Activated CD4-positive, alpha-beta T cell treated with anti-CD3 and anti-CD28 coated beads, Interleukin-2, Interleukin-6, amounts not matched to agents 100 ng/mL and 50 ng/mL, durations not matched to agents 16 hours and 8 hours (primary cell): Measurements from ENCODE around the gene ATRN.

Experiments used
- DNase-seq: peaks from one replicate; pipeline ENCODE4 v3.0.0-alpha.2; 2020

ATRN gene

DNA sequence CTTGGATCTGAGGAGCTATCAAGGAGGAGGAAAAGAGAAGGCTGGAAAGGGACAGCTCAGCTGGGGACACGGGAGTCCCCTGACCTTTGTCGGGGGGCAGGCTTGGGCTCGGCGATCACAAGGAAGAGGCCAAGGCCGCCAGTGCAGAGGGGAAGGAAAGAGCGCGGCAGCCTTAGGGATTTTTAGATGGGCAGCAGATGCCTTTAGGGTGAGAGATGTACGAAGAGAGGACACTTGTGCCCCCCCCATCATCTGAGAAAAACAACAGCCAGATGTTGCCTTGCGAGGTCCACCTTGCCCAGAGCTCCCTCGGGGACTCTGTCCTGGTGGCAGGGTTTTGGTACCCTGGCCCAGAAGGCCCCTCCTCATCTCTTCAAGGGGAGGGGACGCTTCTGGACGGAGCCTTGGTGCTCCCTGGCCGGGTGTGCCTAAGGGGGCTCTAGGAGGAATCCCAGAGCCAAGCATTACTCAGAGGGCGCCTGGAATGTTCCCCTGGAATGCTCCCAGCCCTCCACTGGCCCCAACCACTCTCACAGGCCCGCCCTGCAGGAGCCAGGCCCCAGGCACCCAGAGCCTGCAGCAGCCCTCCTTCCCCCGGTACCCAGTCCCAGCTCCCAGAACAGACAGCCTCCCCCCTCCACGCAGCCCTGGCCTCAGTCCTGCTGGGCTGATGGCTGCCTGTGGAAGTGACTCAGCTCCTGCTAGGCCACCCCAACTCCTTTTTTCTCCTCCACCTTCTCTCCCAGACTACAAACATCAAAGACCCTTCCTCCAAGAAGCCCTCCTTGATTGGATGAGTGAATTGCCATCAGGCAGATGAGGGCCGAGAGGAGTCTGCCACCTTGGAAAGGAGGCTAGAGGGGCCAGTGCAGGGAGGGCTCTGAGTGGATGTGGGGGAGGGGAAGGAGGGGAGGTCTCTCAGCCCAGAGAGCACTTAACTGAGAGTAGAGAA, 209.2 kb downstream of the ATRN start:
- no peak for DNase-seq

DNA sequence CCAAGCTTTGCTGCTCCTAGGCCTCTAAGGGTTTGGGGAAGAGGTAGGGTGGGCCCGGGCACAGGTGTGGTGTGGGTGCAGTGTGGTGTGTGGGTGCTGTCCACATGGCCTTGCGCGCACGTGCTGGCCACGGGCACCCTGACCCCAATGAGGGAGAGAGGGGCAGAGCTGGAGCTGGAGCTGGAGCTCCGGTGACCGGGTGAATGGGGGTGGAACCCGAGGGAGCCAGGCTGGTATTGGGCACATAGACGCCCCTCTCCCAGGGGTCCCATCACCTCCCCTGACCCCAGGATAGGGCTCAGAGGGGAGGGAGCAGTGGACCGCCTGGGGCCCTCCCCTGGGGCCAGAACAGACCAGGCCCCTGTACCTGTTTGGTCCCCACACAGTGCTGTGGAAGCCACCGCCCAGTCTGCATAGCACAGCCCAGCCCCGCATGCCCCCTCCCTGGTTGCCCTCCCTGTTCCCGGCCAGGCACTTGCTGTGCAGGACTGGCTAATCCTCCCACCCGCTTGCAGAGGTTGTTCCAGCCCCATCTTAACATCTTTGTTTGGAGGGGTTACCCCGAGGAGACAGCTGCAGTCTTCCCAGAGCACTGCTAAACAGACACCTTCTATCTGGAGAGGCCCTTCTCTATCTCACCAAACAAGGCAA, 210.0 kb downstream of the ATRN start:
- DNase-seq: no peak

DNA sequence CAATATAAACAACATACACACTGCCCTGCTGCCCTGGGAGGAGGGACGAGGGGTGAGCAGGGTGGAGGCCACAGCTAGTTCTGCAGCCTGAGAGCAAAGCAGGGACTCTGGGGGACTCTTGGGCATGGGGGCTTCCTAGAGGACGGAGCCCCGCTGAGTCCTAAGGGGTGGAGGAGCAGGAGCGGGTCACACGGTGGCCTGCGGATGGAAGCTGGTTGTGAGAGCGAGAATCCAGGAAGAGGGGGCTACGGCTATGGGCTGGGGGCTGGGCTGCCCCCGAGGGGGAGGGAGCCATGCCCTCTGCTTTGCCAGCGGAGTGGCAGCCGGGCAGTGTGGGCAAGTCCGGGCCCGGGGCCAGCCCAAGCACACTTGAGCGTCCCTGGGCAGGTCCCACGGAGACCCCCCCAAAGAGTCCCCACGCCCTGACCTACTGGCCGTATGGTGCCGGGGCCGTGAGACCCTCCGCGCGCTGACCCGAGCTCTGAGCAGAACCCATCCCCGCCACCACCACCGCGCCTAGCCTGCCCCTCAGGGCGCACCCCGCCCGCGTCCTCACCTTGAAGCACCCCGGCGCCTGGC, 210.6 kb downstream of the ATRN start:
- DNase-seq: no peak

DNA sequence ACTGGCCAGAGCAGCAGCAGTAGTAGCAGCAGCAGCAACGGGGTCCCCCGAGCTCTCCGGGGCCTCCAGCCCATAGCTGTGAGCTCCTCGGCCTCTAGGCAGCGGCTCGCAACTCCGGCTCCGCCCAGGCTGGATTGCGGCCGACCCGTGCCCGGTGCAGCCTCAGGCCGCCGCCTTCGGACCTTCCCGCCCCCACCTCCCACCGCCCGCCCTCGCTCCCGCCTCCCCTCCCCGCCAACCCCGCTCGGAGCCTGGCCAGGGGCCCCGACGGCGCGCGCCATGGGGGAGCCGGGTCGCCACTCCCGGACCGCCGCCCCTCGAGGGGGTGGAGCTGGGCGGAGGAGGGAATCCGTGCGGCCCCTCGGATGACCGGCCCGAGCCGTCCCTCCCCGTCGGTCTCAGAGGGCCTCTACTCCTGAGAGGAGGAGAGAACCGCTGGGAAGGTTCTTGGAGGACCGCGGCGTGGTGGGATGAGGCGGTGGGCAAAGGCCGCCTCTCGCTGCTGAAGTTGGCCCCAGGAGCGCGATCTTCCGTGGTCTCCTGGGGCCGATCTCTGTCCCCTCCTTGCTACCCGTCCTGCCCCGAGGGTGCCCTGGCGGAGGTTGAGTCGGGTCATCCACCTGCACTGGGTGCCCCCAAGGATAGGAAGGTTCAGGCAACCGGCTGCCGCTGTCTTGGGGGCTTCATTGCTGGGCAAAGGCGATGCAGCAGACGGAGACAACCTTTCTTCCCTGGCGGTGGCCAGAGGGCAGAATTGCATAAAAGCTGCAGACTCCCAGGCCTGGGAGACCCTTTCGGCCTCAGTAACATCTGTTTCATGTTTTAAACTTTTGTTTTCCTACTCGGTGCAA, 211.3 kb downstream of the ATRN start, which contains the start of gene ADAM33:
Gene ADAM33, minus strand, starts transcription at position 80 of the 851 bp plus-strand sequence. Its CDS starts 6 bp downstream, at position 74.
- no peak for DNase-seq

DNA sequence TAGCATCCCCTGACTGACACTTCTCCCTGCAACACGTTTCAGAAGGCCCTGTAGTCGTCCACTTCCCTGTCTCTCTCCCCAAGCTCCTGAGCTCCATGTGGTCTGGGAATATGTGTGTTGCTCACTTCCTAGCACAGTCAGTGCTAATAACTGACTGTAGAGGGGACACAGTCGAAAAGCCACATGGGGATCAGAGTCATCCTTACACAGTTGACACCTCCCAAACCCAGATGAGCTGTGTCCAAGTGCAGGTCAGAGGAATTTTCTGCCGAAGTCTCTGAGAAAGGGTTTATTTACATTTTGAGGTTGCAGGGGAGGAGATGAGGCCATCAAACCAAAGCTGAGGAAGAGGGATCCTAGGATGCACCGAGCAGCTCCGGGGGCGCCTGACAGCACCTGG, 214.5 kb downstream of the ATRN start:
- DNase-seq: no peak

DNA sequence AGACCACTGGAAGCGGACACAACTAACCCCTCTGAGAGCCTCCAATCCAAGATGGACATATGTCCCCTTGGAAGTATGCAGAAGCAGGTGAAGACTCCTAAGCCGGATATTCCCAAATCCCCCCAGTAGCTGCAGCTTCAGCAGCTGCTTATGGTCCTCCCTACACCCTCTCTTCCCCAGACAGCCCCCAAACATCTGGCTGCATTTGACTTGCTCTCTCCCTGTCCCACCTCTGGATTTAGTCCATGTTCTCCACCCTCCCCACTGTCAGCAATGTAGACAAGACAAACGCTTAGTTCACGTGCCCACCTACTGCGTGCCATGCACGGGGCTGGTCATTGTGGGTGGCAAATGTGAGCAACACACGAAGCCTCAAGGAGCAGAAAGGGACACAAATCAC, 215.6 kb downstream of the ATRN start:
- no peak for DNase-seq

DNA sequence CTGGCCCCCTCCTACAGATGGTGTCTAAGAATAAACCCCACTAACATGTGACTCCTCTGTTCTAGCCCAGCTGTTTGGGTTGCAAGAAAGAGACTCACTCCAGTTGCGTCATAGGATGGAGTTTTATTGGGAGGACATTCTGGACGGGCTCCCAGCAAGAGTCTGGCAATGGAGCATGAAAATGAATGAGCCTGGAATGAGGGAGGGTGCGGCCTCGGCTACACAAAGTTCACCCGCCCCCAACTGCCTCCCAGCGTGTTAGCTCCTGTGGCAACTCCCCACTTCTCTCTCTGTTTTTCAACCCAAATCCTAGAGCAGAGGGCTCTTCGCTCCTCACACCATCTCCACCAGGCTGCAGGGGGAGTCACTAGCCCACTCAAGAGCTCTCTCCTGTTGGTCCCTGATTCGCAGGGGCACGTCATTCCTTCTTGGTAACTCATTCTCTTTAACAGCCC, 216.1 kb downstream of the ATRN start:
- DNase-seq: no peak

DNA sequence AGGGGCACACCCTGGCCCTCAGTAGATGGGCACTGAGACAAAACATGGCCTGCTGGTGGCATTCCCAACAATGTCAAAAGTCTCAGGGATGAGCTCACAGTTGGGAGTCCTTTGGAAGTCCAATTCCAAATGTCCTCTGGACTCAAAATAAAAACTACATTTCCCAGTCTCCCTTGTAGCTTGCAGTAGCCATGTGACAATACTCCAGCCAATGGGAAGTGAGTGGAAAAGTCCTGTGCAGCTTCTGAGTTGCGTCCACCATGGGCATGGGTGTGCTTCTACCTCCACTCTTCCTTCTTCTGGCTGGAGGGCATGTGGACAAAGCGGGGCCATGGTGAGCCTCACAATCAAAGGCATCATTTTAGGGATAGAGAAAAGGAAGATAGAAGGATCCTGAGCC, 216.8 kb downstream of the ATRN start:
- DNase-seq: no peak

DNA sequence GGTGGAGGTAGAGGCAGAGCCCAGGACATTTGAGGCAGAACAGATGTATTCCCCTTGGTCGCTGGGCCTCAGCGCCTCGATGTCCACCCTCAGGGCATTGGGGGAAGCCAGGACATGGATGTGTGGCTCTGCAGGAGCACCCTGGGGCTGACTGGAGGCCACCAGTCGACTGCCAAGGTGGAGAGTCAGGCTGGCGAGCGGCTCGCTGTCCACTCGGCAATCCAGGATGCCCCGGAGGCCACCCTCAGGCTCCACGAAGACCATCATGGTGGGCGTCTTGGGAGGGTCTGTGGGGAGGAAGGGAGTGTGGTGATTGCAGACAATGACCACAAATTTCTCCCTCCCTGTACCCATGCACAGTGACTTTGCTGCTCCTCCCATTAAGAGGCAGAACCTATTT, 219.2 kb downstream of the ATRN start:
- no peak for DNase-seq

DNA sequence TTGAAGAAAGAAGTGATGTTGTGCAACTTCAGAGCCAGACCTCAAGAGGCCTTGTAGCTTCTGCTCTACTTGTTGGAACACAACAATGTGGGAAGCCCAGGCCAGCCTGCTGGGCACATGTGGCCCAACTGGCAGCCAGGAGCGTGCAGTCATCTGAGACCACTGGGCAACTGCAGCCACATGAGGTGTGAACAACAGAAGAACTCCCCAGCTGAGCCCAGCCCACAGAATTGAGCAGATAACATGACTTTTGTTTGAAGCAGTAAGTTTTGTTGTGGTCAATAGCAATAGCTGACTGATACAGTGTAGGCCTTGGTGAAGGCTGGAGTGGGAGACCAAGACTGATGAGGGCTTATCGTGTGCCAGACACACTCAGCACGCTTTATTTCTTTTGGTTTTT, 219.6 kb downstream of the ATRN start:
- DNase-seq: no peak

DNA sequence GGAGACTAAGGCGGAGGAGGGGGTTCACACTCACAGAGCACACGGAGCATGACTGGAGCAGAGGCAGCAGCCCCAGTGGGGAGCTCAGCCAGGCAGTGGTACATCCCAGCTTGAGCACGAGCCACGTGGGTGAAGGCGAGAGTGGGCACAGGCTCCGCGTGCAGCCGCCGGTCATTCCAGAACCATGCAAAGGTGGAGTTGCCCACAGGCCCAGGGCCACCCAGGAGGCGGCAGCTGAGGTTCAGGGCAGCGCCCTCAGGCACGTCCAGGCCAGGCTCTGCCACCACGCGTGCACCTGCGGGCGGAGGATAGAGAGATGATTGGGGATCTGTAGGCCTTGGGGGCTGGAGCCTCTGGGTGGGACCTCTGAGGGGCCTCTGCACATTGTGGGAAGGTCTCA, 220.5 kb downstream of the ATRN start:
- DNase-seq: no peak

DNA sequence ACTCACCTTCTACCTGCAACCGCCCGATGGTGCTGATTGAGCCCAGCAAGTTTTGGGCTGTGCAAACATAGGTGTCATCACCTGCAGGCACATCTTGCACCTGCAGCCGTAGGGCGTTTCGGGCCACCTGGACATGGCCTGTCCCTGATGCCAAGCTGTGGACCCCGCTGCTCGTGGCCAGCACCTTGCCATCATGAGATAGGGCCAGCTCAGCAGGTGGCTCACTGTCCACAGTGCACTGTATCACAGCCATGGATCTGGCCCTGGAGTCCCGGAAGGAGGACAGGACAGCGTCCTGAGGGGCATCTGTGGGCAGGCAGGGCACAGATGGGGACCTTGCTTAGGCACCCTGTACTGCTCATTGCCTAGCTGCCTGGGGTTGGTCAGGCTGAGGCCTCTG, 221.1 kb downstream of the ATRN start:
- DNase-seq: no peak

DNA sequence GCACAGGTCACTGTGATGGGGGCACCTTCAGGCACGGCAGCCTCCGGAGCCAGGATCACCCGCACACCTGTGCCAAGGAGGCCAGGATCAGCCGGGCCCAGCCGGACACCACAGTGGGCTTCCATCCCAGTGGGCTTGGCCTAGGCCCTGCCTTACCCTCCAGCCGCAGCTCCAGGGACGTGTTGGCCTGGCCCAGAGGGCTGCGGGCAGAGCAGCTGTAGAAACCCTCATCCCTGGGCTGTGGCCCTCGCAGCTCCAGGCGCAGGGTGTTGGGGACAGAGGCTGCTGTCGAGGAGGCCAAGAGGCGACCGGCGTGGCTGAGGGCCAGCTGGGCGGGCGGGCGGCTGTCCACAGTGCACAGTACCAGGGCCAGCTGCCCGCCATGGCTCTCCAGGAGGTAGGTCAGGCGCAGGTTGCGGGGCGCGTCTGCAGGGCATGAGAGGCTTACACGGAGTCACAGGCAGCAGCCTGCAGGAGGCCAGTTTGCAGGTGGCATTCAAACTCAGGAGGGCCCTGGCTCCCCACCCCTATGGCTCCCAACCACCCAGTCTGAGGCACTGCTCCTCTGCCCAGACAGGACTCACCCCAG, 222.0 kb downstream of the ATRN start:
- no peak for DNase-seq

DNA sequence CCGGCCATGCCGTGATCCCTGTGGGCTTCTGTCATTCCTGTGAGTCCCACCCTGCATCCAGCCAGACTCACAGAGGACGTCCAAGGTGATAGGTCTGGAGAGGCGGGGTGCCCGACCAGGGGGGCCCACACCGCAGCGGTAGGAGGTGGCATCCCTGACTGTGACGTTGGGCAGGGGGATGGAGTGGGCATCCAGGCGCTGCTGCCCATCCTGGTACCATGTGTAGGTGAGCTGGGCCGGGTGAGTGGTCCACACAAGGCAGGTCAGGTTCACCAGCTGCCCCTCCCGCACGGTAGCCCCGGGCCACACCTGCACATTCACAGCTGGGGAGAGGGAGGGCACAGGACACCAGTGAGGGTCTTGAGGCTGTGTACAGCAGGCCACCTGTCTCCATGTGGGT, 222.6 kb downstream of the ATRN start:
- DNase-seq: no peak

DNA sequence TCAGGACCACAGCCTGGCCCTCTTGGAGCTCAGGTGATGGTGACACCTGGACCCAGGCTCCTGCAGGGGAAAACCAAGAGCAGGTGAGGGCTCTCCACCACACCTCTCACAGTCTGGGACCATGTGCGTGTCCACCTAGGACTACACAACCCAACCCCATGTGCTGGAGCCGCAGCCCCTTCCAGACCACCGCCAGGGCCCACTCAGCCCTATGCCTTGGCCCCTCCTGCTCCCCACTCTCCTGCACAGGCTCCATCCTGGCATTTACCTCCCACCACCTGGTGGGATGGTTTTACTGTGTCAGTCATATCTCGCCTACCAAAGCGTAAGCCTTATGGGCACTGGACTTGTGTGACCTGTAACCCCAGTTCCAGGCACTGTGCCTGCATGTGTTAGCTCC, 224.0 kb downstream of the ATRN start:
- no peak for DNase-seq

DNA sequence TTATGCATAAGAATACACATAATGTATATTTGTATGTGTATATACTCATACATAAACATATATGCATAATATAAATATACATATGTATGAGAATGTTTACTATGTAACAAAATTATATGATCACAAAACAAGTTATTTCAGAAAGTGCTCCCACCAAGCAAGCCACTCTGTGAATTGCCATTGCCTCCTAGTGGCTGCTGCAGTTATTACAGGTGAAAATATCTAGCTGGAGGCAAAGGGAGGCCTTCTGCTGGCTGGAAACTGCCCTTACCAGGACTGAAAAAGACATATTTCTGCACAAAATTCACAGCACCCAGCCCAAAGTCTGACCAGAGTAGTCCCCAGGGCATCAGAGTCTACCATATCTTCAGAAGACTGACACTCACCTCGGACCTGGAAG, 225.4 kb downstream of the ATRN start:
- DNase-seq: peak; percentile 27

DNA sequence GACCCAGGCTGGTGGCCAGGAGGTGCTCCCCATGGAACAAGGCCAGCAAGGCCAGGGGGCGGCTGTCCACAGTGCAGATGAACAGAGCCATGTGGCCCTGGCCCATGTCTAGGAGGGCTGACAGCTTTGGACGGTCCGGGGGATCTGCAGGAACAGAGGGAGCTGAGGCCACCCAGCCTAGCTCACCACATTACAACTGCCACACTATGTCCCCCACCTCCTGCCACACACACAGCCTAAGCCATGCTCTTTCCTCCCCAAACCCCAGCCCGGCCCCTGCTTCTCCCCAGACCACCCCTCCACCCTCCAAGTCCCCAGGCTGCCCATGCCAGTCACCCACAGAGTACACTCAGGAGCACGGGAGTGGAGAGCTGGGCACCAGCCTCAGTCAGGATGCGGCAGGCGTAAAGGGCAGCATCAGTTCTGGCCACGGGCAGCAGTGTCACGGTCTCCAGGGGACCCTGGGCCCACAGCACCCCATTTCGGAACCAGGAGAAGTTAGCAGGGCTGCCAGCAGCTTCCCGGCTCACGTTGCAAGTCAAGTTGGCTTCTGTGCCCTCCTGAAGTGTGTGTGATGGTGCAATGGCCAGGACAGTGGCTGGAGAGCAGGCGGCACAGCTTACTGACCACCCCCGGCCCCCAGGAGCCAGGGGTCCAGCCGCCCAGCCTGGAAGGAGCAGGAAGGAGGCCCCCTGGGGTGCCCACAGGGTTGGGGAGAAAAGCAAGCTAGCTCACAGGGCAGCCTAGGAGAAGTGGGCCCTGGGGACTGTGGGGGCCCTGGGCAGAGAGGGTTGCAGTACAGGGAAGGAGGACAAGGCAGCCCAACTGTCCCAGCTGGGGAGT, 226.1 kb downstream of the ATRN start:
- no peak for DNase-seq

DNA sequence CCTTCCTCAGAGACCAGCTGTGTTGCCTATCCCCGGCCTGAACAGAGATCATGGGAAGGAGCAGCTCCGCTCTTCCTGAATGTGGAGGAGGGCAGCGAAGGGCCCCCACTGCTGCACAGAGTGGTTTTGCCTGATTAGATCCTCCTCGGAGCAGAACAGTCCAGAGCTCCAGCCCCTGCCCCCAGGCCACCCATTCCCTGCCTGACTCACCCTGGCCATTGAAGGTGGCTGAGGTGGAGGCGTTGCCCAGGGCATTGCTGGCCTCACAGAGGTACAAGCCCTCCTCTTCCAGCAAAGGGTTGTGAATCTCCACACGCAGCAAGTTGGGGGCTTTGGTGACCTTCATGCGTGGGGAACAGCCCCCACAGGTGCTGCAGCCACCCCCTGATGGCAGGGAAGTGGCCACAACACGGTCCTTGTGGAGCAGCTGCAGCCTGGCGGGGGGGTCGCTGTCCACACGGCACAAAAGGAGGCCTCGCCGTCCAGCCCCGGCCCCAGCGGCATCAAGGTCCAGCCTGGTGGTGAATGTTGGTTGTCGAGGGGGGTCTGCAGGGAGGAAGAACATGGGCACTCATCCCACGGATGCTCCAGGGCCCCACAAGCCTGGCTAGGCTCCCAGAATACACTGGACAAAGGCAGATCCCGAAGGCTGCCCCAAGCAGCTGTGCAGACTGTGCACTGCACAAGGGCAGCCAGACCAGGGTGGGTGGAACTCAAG, 226.9 kb downstream of the ATRN start:
- no peak for DNase-seq

DNA sequence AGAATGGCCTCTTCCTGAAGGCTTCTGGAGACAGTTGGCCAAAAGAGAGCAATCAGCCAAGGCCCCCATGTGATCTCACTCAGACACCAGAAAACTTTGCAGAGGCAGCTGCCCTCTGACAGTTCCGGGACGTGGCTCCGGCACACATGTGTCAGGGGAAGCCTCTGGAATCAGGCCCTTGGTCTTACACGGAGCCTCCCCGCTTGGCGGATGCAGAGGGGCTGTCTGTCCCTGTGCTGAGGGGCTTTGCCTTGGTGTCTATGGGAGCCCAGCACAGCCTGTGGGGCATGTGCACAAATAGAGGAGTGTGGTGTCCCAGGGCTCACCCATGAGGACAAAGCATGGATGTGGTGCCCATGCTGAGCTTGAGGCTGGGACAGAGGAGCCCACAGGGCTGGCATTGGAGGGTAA, 227.8 kb downstream of the ATRN start:
- no peak for DNase-seq

DNA sequence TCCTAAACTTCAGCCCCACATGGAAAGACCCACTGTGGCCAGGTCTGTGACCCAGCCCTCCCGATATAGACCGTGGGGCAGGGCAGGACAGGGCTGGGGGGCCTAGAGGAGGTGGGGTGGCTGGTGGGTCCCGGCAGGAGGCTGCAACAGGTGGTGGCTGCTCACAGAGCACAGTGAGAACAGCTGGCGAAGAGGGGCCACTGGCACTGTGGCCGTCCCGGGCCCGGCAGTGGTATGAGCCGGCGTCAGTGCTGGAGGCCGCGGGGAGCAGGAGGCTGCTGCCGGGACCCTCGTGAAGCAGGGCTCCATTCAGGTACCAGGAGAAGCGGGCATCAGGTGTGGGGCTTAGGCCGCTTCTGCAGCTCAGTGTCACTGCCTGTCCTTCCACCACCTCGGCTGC, 228.2 kb downstream of the ATRN start:
- DNase-seq: no peak
